PC-9 (cell line): ENCODE measurements around the gene SORCS2. TPM values are rescaled to one million over a fixed set of nuclear protein-coding genes. Genes with fewer than 3 reads are reported as not detected.

Source experiments
- BruUV-seq: library from RNA; stranded (reverse); fragments of 400-500 nt; replicated peaks from 2 replicates; lab custom pipeline; 2021; lab: Mats Ljungman, UMichigan
- CTCF ChIA-PET: fragments of 300-600 bp; sonication (Branson Sonifier 250); formaldehyde crosslinking; loops from one replicate; lab custom pipeline; 2022; ENCODE audit warnings: antibody characterized with exemption; lab: Charles Lee
- POLR2A ChIA-PET: fragments of 300-600 bp; sonication (Branson Sonifier 250); formaldehyde crosslinking; loops from one replicate; lab custom pipeline; 2022; ENCODE audit warnings: antibody characterized with exemption; ENCODE audit not compliant: unreplicated experiment; lab: Charles Lee
- DNase-seq, 2 experiments: peaks; one replicate each; pipeline versions ENCODE4 v3.0.0 to v3.0.0-alpha.2; 2015 to 2022; ENCODE audit warnings: mixed read lengths in 1 of 2
- H2AFZ ChIP-seq: fragments of 200-600 bp; sonication (generic); 2 replicates; pipeline ENCODE4 v1.8.1; 2017; ENCODE audit warnings: antibody characterized with exemption
- H3F3A ChIP-seq: fragments of 200-600 bp; sonication (generic); 2 replicates; pipeline ENCODE4 v1.8.1; 2017; ENCODE audit warnings: antibody characterized with exemption, mild to moderate bottlenecking, low read depth; ENCODE audit not compliant: insufficient read depth
- H3K27ac ChIP-seq: fragments of 200-600 bp; sonication (generic); 2 replicates; pipeline ENCODE4 v1.6.1; 2016; ENCODE audit warnings: mixed run types
- H3K27me3 ChIP-seq: fragments of 200-600 bp; sonication (generic); 2 replicates; pipeline ENCODE4 v1.6.1; 2016; ENCODE audit warnings: low read depth, mixed run types; ENCODE audit not compliant: insufficient read depth
- H3K36me3 ChIP-seq: fragments of 200-600 bp; sonication (generic); 2 replicates; pipeline ENCODE4 v1.6.1; 2016; ENCODE audit warnings: low read depth, mixed run types
- H3K4me1 ChIP-seq: fragments of 200-600 bp; sonication (generic); replicated peaks from 2 replicates; pipeline ENCODE4 v1.6.1; 2016; ENCODE audit warnings: mixed run types; ENCODE audit not compliant: insufficient read depth
- H3K4me2 ChIP-seq: fragments of 200-600 bp; sonication (generic); 2 replicates; pipeline ENCODE4 v1.6.1; 2017; ENCODE audit warnings: mixed run types
- H3K4me3 ChIP-seq: fragments of 200-600 bp; sonication (generic); 2 replicates; pipeline ENCODE4 v1.6.1; 2016; ENCODE audit warnings: mixed run types
- H3K79me2 ChIP-seq: fragments of 200-600 bp; sonication (generic); 2 replicates; pipeline ENCODE4 v1.6.1; 2017; ENCODE audit warnings: low read depth, mixed run types
- H3K9me2 ChIP-seq: fragments of 200-600 bp; sonication (generic); 2 replicates; pipeline ENCODE4 v1.8.1; 2017; ENCODE audit warnings: mild to moderate bottlenecking; ENCODE audit not compliant: insufficient read depth
- H3K9me3 ChIP-seq: fragments of 200-600 bp; sonication (generic); 2 replicates; pipeline ENCODE4 v1.8.1; 2016; ENCODE audit warnings: low read depth; ENCODE audit not compliant: insufficient read depth
- H4K20me1 ChIP-seq: fragments of 200-600 bp; sonication (generic); 2 replicates; pipeline ENCODE4 v1.8.1; 2017; ENCODE audit not compliant: insufficient read depth
- EZH2 ChIP-seq: fragments of 200-600 bp; sonication (generic); IDR thresholded peaks from 2 replicates; pipeline ENCODE4 v1.8.0; 2017; ENCODE audit warnings: antibody characterized with exemption, low read depth
- intact Hi-C: fragments of 100-400 bp; cut with micrococcal nuclease; formaldehyde crosslinking; loops from one replicate; pipeline ENCODE4 v1.10.0; 2022; ENCODE audit not compliant: unreplicated experiment
- total RNA-seq: library from RNA; stranded (reverse); gene quantifications from 2 replicates; pipeline ENCODE4 v1.2.3, GENCODE V29; 2021
- TF ChIP-seq, protein P1 (sequence below): fragments of 200-600 bp; sonication (generic); conservative IDR thresholded peaks from 2 replicates; pipeline ENCODE4 v1.6.1; 2017; ENCODE audit warnings: mixed run types, antibody characterized with exemption, mild to moderate bottlenecking, moderate library complexity

Gene SORCS2
- total RNA-seq, 1 experiment from 2014 or later: 25.8 TPM

DNA sequence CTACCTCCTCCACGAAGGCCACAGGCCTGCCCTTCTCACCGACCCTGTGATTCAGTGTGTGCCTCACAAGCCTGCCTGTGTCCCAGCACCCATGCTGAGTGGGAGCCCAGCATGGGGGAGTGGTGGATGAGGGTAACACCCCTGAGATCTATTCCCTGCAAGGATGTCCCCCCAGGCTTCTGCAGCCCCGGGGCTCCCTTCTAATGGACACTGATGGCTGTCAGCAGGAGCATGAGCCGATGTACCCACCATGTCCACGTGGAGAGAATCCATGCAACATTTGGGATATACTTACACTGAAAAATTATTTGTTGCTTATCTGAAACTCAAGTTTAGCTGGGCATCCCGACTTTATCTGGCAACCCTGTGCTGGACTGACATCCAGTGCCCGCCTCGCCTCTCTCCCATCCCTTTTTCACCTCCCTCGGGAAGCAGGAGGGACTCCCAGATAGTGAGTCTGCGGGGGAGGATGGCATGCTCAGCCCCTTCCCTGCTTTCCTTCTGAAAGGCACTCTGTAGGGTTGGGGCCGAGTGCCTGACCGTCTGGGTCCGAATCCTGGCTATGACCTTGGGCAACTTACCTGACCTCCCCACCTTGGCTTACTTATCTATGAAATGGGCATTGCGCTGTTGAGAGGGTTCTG is 46.9 kb upstream of the SORCS2 start:
- H3F3A ChIP-seq: no peaks in the 10 kb centered on the region
- TF ChIP-seq, protein P1, sequence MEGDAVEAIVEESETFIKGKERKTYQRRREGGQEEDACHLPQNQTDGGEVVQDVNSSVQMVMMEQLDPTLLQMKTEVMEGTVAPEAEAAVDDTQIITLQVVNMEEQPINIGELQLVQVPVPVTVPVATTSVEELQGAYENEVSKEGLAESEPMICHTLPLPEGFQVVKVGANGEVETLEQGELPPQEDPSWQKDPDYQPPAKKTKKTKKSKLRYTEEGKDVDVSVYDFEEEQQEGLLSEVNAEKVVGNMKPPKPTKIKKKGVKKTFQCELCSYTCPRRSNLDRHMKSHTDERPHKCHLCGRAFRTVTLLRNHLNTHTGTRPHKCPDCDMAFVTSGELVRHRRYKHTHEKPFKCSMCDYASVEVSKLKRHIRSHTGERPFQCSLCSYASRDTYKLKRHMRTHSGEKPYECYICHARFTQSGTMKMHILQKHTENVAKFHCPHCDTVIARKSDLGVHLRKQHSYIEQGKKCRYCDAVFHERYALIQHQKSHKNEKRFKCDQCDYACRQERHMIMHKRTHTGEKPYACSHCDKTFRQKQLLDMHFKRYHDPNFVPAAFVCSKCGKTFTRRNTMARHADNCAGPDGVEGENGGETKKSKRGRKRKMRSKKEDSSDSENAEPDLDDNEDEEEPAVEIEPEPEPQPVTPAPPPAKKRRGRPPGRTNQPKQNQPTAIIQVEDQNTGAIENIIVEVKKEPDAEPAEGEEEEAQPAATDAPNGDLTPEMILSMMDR: no peak
- H2AFZ ChIP-seq: no peak overlapping the region

DNA sequence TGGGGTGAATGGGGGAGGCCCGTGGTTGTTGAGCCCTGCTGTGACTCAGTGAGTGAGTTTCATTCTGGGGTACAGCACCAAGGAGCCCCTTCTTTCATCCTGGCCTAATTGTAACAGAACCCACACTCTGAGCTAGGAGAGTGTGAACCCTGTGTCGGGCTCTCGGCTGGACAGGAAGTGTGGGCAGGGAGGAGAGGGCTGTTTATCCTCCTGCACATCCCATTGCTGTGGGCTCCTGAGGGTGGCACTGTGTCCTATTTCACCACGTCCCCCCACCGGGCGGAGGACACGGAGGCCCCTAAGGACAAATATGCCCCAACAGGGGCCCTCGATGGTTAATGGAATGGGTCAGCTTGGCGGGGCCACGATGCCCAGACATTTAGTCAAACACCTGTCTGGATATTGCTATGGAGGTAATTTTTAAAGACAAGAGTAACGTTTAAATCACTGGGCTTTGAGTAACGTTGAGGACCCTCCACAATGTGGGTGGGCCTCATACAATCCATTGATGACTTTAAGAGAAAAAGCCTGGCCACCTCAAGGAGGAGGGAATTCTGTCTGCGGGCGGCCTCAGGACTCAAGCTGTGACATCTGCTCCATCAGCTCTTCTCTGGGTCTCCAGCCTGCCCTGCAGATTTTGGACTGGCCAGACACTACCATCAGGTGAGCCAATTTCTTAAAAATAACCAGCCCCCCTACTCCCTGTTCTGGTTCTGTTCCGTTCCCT is 46.1 kb upstream of the SORCS2 start:
- H3K27ac ChIP-seq: no peak overlapping the region
- no peak overlapping the region for H2AFZ ChIP-seq
- no peak for DNase-seq
- H3K36me3 ChIP-seq: no peaks in the 10 kb centered on the region
- H3K27me3 ChIP-seq: peaks cover 19% of the 10 kb centered on the region
- H3K4me3 ChIP-seq: no peak overlapping the region
- no TSS peak for BruUV-seq
- no peaks in the 10 kb centered on the region for H3F3A ChIP-seq
- no peaks in the 10 kb centered on the region for H3K4me1 ChIP-seq
- H3K9me3 ChIP-seq: no peaks in the 10 kb centered on the region
- no peaks in the 10 kb centered on the region for H3K9me2 ChIP-seq
- TF ChIP-seq, protein P1: no peak
- no peak for TF ChIP-seq EZH2
- POLR2A ChIA-PET: no interaction called here
- H4K20me1 ChIP-seq: no peaks in the 10 kb centered on the region
- no peaks in the 10 kb centered on the region for H3K79me2 ChIP-seq
- intact Hi-C loops: no loop called here
- CTCF ChIA-PET: no interaction called here
- no peak overlapping the region for H3K4me2 ChIP-seq

More for the DNA sequence above, 46.9 kb upstream of the SORCS2 start:
- no peaks in the 10 kb centered on the region for H4K20me1 ChIP-seq
- BruUV-seq: no TSS peak
- H3K9me2 ChIP-seq: no peaks in the 10 kb centered on the region
- H3K79me2 ChIP-seq: no peaks in the 10 kb centered on the region
- no peaks in the 10 kb centered on the region for H3K9me3 ChIP-seq
- H3K4me3 ChIP-seq: no peak overlapping the region
- ChIA-PET CTCF (no interaction called here), POLR2A (no interaction called here)
- no peaks in the 10 kb centered on the region for H3K4me1 ChIP-seq
- intact Hi-C loops: no loop called here
- H3K27ac ChIP-seq: no peak overlapping the region
- no peaks in the 10 kb centered on the region for H3K36me3 ChIP-seq
- H3K4me2 ChIP-seq: no peak overlapping the region
- H3K27me3 ChIP-seq: peaks cover 11% of the 10 kb centered on the region; the same call in 1 of the 2 replicates
- no peak for DNase-seq

DNA sequence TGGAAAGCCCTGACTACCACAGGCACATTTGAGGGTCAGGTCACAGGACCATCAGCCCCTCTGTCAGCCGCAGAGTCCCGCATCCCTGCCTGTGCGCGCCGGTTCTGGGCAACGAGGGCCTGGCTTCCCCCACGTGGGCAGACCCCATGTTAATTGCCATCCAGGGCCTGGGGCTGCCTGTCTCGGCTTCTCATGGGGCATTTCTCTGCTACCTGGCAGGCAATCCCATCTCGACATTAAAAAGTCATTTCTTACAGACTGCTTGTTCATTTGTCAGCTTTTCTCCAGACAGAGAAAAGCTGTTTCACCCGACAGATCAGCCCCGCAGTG is 45.6 kb upstream of the SORCS2 start:
- H3K4me2 ChIP-seq: no peak overlapping the region
- no peaks in the 10 kb centered on the region for H3K4me1 ChIP-seq
- no peak for DNase-seq
- intact Hi-C loops: no loop called here
- TF ChIP-seq, protein P1: no peak
- no peak for TF ChIP-seq EZH2
- H3K9me3 ChIP-seq: no peaks in the 10 kb centered on the region
- no peaks in the 10 kb centered on the region for H3F3A ChIP-seq
- H3K9me2 ChIP-seq: no peaks in the 10 kb centered on the region
- H3K79me2 ChIP-seq: no peaks in the 10 kb centered on the region
- H2AFZ ChIP-seq: no peak overlapping the region
- H3K36me3 ChIP-seq: no peaks in the 10 kb centered on the region
- BruUV-seq: no TSS peak
- H3K4me3 ChIP-seq: no peak overlapping the region
- ChIA-PET POLR2A (no interaction called here), CTCF (no interaction called here)
- H3K27me3 ChIP-seq: peaks cover 23% of the 10 kb centered on the region
- H4K20me1 ChIP-seq: no peaks in the 10 kb centered on the region
- no peak overlapping the region for H3K27ac ChIP-seq
